Measurements from ENCODE around the gene PDZRN3.

Gene PDZRN3

GRCh38 chr3:73473898-73474416 is 150.8 kb downstream of the PDZRN3 start:
- TF ChIP-seq SIN3A (IDR thresholded peaks at IDR 0.05; ENCODE audit: borderline replicate concordance, insufficient read depth, low read length) (no peak), TAF1 (IDR thresholded peaks at IDR 0.05; ENCODE audit: borderline replicate concordance, insufficient read depth, low read length) (no peak), FOXP2 (optimal IDR thresholded peaks at IDR 0.05; ENCODE audit: borderline replicate concordance, extremely low read depth, extremely low read length, insufficient read depth) (no peak), POLR2AphosphoS5 (IDR thresholded peaks at IDR 0.05; ENCODE audit: low read depth, low read length) (no peak), REST (IDR thresholded peaks at IDR 0.05; ENCODE audit: insufficient read depth in 1 of 2, low read depth in 2 of 2, low read length in 2 of 2) (no peak)

- TF ChIP-seq TAF1 (IDR thresholded peaks at IDR 0.05; ENCODE audit: borderline replicate concordance, insufficient read depth, low read length) (no peak), FOXP2 (optimal IDR thresholded peaks at IDR 0.05; ENCODE audit: borderline replicate concordance, extremely low read depth, extremely low read length, insufficient read depth) (no peak), REST (IDR thresholded peaks at IDR 0.05; ENCODE audit: insufficient read depth in 1 of 2, low read depth in 2 of 2, low read length in 2 of 2) (no peak), POLR2AphosphoS5 (IDR thresholded peaks at IDR 0.05; ENCODE audit: low read depth, low read length) (no peak), SIN3A (IDR thresholded peaks at IDR 0.05; ENCODE audit: borderline replicate concordance, insufficient read depth, low read length) (no peak)
These were observed 151.4 kb downstream of the PDZRN3 start for GRCh38 chr3:73473181-73473897.

GRCh38 chr3:73471986-73472787 is 152.6 kb downstream of the PDZRN3 start:
- TF ChIP-seq REST (IDR thresholded peaks at IDR 0.05; ENCODE audit: insufficient read depth in 1 of 2, low read depth in 2 of 2, low read length in 2 of 2) (no peak), TAF1 (IDR thresholded peaks at IDR 0.05; ENCODE audit: borderline replicate concordance, insufficient read depth, low read length) (no peak), SIN3A (IDR thresholded peaks at IDR 0.05; ENCODE audit: borderline replicate concordance, insufficient read depth, low read length) (no peak), POLR2AphosphoS5 (IDR thresholded peaks at IDR 0.05; ENCODE audit: low read depth, low read length) (no peak), FOXP2 (optimal IDR thresholded peaks at IDR 0.05; ENCODE audit: borderline replicate concordance, extremely low read depth, extremely low read length, insufficient read depth) (no peak)

- TF ChIP-seq REST (IDR thresholded peaks at IDR 0.05; ENCODE audit: insufficient read depth in 1 of 2, low read depth in 2 of 2, low read length in 2 of 2) (no peak), FOXP2 (optimal IDR thresholded peaks at IDR 0.05; ENCODE audit: borderline replicate concordance, extremely low read depth, extremely low read length, insufficient read depth) (no peak), TAF1 (IDR thresholded peaks at IDR 0.05; ENCODE audit: borderline replicate concordance, insufficient read depth, low read length) (no peak), POLR2AphosphoS5 (IDR thresholded peaks at IDR 0.05; ENCODE audit: low read depth, low read length) (no peak), SIN3A (IDR thresholded peaks at IDR 0.05; ENCODE audit: borderline replicate concordance, insufficient read depth, low read length) (no peak)
These were observed 153.9 kb downstream of the PDZRN3 start for GRCh38 chr3:73470860-73471259.
